ENCODE measurements around the gene CARMIL3.

DNA sequence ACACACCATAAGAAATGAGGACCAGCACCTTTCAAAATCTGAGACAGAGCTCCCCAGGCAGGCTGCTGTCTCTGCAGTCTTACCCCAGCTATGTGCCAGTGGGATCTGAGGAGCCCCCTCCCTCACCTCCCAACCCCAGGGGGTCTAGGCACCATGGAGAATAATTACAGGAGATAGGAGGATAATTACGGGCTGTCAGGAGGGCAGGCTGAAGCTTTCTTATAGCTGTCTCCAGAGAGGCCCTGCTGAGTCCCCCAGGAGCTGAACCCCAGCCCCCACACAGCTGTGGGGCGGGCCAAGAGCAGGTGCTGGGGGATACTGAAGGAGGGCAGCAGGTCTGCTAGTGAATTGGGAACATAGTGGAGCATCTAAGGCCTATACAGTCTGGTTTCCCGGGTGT, 26.3 kb downstream of the CARMIL3 start:
- TF ChIP-seq EZH2 (IDR thresholded peaks at IDR 0.05; ENCODE audit: insufficient read depth, low read length) (no peak), CTCF (IDR thresholded peaks at IDR 0.05; ENCODE audit: insufficient read depth, low read depth, low read length) (no peak)

All from astrocyte (in vitro differentiated cells and primary cell).